ENCODE data around the gene RPP25L.

The RPP25L gene

GRCh38 chr9:34591248-34591916, 20.5 kb downstream of the RPP25L start:
- Histone ChIP-seq H3K27ac (replicated peaks) (no peak overlapping the region), H3K27me3 (ENCODE audit: insufficient read depth, poor library complexity, severe bottlenecking) (peaks cover 66% of the 10 kb centered on the region), H3K4me3 (replicated peaks; ENCODE audit: insufficient read depth, low read length) (peak overlapping the region; percentile 21)
- peak; percentile 57 to 67 for DNase-seq (ENCODE audit: low read depth in 1 of 2, low spot score in 1 of 2)
- peak; percentile 66 for TF ChIP-seq CTCF (IDR thresholded peaks at IDR 0.05; ENCODE audit: insufficient read depth, low read length)
- TF ChIP-seq, protein P1, sequence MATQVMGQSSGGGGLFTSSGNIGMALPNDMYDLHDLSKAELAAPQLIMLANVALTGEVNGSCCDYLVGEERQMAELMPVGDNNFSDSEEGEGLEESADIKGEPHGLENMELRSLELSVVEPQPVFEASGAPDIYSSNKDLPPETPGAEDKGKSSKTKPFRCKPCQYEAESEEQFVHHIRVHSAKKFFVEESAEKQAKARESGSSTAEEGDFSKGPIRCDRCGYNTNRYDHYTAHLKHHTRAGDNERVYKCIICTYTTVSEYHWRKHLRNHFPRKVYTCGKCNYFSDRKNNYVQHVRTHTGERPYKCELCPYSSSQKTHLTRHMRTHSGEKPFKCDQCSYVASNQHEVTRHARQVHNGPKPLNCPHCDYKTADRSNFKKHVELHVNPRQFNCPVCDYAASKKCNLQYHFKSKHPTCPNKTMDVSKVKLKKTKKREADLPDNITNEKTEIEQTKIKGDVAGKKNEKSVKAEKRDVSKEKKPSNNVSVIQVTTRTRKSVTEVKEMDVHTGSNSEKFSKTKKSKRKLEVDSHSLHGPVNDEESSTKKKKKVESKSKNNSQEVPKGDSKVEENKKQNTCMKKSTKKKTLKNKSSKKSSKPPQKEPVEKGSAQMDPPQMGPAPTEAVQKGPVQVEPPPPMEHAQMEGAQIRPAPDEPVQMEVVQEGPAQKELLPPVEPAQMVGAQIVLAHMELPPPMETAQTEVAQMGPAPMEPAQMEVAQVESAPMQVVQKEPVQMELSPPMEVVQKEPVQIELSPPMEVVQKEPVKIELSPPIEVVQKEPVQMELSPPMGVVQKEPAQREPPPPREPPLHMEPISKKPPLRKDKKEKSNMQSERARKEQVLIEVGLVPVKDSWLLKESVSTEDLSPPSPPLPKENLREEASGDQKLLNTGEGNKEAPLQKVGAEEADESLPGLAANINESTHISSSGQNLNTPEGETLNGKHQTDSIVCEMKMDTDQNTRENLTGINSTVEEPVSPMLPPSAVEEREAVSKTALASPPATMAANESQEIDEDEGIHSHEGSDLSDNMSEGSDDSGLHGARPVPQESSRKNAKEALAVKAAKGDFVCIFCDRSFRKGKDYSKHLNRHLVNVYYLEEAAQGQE (IDR thresholded peaks at IDR 0.05; ENCODE audit: insufficient replicate concordance, low read depth): no peak
- no peak for TF ChIP-seq GABPA (IDR thresholded peaks at IDR 0.05; ENCODE audit: low read depth)
- TF ChIP-seq SPI1 (IDR thresholded peaks at IDR 0.05; ENCODE audit: borderline replicate concordance, low read depth): no peak

DNA sequence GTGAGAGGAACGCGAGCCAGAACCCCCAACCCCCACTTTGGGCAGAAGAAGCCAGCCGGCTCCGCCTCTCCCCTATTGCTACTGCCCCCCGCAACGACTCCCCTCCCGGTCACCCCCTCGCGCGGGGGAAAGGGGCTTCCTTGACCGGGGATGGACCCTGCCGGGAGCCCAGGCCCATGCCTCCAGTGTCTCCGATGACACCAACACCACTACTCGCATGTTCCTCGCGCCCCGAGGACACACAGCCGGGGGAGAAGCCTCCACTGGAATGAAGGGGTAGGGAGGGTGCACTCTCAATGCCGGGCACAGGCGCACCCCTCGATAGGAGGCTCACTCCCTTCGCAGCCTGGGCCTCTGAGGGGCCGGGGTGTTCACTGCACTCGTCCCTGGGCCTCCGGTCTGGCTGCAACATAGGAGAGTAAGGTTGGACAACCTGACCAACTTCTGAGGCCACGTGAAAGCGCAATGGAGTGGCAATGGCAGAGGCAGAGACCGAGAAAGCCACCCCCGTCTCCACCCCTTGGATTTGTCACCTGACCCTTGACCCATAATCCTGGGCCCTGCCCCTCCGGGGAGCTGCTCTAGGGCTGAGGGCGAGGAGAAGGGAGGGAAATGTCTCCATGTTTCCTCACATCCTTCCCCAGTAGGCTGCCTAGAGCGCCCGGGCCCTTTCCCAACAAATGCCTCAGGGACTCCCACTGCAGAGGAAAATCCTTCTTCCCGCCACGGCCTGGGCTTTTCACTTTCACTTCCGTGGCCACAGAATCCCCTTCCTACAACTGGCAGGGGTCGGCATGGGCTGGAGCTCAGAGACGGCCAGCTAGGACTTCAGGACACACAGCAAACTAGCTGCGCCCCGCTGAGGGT, 21.3 kb downstream of the RPP25L start:
- no peak for DNase-seq (ENCODE audit: low read depth in 1 of 2, low spot score in 1 of 2)
- Histone ChIP-seq H3K27me3 (ENCODE audit: insufficient read depth, poor library complexity, severe bottlenecking) (peaks cover 71% of the 10 kb centered on the region), H3K4me3 (replicated peaks; ENCODE audit: insufficient read depth, low read length) (peak overlapping the region; percentile 21), H3K27ac (replicated peaks) (no peak overlapping the region)
- TF ChIP-seq POLR2AphosphoS5 (IDR thresholded peaks at IDR 0.05; ENCODE audit: low read depth) (no peak), CTCF (IDR thresholded peaks at IDR 0.05; ENCODE audit: insufficient read depth, low read length) (no peak)
- TF ChIP-seq, protein P1 (IDR thresholded peaks at IDR 0.05; ENCODE audit: insufficient replicate concordance, low read depth): no peak

GRCh38 chr9:34589636-34590380, 22.1 kb downstream of the RPP25L start, which contains the start of gene CNTFR:
Gene CNTFR, minus strand, starts transcription at chr9:34589724. Its CDS starts 20,743 bp downstream, at chr9:34568981.
- Histone ChIP-seq H3K4me3 (replicated peaks; ENCODE audit: insufficient read depth, low read length) (peak within 1 kb of the TSS; percentile 7; the same call in 1 of the 2 replicates), H3K27ac (replicated peaks) (no peak within 1 kb of the TSS), H3K27me3 (ENCODE audit: insufficient read depth, poor library complexity, severe bottlenecking) (peaks cover 76% of the 10 kb centered on the region)
- DNase-seq (ENCODE audit: low read depth in 1 of 2, low spot score in 1 of 2): no peak
- TF ChIP-seq POLR2AphosphoS5 (IDR thresholded peaks at IDR 0.05; ENCODE audit: low read depth) (no peak), CTCF (IDR thresholded peaks at IDR 0.05; ENCODE audit: insufficient read depth, low read length) (no peak)
- TF ChIP-seq, protein P1 (IDR thresholded peaks at IDR 0.05; ENCODE audit: insufficient replicate concordance, low read depth): no peak
